PFSK-1 (cell line): Measurements from ENCODE around the gene THAP8.

Source experiments
- FOXP2 ChIP-seq: optimal IDR thresholded peaks from 2 replicates; pipeline ENCODE3; 2011; ENCODE audit warnings: borderline replicate concordance, control low read depth, inconsistent platforms; ENCODE audit not compliant: insufficient read depth; ENCODE audit errors: extremely low read length, extremely low read depth
- POLR2AphosphoS5 ChIP-seq: IDR thresholded peaks from 2 replicates; pipeline ENCODE4 v1.6.1; 2012; ENCODE audit warnings: low read depth, mild to moderate bottlenecking, control low read depth, low read length, moderate library complexity
- SIN3A ChIP-seq: IDR thresholded peaks from 2 replicates; pipeline ENCODE4 v1.6.1; 2012; ENCODE audit warnings: mild to moderate bottlenecking, low read length, moderate library complexity, borderline replicate concordance; ENCODE audit not compliant: insufficient read depth
- TAF1 ChIP-seq: IDR thresholded peaks from 2 replicates; pipeline ENCODE4 v1.6.1; 2012; ENCODE audit warnings: low read length, control low read depth, borderline replicate concordance; ENCODE audit not compliant: insufficient read depth
- TF ChIP-seq, protein P1 (sequence below), 2 experiments: IDR thresholded peaks; 2 replicates each; pipeline versions ENCODE4 v1.6.1 to v1.8.0; 2011 to 2012; ENCODE audit warnings: low read depth in 2 of 2, low read length in 2 of 2, control low read depth in 1 of 2, inconsistent platforms in 1 of 2, mild to moderate bottlenecking in 1 of 2, moderate library complexity in 1 of 2; ENCODE audit not compliant: insufficient read depth in 1 of 2

Gene THAP8

DNA sequence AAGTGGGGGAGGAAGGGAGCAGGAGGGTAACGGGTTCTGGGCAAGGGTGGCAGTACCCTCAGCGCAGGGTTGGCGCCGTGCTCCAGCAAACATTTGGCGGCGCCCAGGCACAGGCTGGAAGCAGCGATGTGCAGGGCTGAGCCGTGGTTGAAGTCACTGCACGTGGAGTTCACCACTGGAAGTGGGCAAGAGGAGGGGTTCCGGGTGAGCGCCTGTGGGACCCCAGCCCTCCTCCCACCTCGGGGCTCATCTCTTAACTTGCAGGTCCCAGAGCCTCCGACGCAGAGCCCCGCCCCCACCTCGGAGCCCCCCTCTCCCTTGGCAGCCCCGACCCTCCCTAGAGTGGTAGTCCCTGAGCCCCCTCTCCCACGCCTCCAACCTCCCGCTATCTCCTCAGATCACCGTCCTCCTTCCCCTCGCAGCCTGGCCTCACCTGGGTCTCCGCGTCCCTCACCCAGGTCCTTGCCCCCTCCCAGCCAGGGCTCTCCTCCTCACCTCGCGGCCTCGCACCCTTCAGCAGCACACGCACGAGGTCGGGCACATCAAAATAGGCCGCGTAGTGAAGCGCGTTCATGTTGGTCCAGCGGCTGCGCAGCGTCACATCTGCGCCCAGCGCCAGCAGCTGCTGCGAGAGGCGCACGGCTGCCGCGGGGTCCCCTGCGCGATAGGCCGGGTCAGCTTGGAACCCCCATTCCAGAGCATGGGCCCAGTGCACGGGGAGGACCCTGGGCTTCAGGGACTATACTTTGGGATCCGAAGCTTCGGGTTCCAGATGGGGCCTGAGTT lies 27.8 kb downstream of the THAP8 start:
- TF ChIP-seq, protein P1, sequence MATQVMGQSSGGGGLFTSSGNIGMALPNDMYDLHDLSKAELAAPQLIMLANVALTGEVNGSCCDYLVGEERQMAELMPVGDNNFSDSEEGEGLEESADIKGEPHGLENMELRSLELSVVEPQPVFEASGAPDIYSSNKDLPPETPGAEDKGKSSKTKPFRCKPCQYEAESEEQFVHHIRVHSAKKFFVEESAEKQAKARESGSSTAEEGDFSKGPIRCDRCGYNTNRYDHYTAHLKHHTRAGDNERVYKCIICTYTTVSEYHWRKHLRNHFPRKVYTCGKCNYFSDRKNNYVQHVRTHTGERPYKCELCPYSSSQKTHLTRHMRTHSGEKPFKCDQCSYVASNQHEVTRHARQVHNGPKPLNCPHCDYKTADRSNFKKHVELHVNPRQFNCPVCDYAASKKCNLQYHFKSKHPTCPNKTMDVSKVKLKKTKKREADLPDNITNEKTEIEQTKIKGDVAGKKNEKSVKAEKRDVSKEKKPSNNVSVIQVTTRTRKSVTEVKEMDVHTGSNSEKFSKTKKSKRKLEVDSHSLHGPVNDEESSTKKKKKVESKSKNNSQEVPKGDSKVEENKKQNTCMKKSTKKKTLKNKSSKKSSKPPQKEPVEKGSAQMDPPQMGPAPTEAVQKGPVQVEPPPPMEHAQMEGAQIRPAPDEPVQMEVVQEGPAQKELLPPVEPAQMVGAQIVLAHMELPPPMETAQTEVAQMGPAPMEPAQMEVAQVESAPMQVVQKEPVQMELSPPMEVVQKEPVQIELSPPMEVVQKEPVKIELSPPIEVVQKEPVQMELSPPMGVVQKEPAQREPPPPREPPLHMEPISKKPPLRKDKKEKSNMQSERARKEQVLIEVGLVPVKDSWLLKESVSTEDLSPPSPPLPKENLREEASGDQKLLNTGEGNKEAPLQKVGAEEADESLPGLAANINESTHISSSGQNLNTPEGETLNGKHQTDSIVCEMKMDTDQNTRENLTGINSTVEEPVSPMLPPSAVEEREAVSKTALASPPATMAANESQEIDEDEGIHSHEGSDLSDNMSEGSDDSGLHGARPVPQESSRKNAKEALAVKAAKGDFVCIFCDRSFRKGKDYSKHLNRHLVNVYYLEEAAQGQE (IDR thresholded peaks at IDR 0.05; ENCODE audit: insufficient read depth in 1 of 2, low read depth in 2 of 2, low read length in 2 of 2) = no peak
- TF ChIP-seq FOXP2 = no peak
- TF ChIP-seq SIN3A = no peak
- TF ChIP-seq TAF1 = no peak
- TF ChIP-seq POLR2AphosphoS5 = no peak

DNA sequence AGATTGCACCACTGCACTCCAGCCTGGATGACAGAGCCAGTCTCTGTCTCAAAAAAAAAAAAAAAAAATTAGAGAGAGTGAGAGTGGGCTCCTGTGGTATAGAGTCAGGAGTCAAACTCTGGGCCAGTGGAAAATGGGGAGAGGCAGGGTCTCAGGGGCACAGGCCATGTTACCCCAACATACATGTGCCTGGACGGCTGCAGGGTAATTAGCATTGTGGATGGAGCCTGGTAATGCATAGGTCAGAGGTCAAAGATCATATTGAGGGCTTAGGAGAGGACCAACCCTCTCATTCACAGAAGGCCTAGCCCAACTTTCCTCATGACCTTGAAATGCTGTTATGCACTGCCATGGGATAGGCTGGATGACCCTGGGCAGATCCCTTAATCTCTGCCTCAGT lies 28.5 kb downstream of the THAP8 start:
- no peak for TF ChIP-seq TAF1
- TF ChIP-seq, protein P1 (IDR thresholded peaks at IDR 0.05; ENCODE audit: insufficient read depth in 1 of 2, low read depth in 2 of 2, low read length in 2 of 2) = no peak

DNA sequence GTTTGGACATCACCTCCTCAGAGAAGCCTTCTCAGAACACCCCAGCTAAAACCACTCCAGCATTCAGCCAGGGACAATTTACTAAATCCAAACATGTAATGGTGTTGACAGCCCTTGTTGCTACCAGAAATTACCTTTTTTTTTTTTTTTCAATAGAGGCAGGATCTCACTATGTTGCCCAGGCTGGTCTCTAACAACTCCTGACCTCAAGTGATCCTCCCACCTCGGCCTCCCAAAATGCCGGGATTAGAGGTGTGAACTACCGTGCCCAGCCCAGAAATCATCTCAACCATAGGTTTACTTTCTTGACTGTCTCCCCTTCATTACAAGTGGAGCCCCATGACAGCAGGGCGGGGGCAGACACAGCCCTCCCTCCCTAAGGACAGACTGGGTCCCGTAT lies 30.7 kb downstream of the THAP8 start:
- TF ChIP-seq, protein P1 (IDR thresholded peaks at IDR 0.05; ENCODE audit: insufficient read depth in 1 of 2, low read depth in 2 of 2, low read length in 2 of 2) = no peak
- no peak for TF ChIP-seq FOXP2
- TF ChIP-seq POLR2AphosphoS5 = no peak
- no peak for TF ChIP-seq TAF1
- TF ChIP-seq SIN3A = no peak

DNA sequence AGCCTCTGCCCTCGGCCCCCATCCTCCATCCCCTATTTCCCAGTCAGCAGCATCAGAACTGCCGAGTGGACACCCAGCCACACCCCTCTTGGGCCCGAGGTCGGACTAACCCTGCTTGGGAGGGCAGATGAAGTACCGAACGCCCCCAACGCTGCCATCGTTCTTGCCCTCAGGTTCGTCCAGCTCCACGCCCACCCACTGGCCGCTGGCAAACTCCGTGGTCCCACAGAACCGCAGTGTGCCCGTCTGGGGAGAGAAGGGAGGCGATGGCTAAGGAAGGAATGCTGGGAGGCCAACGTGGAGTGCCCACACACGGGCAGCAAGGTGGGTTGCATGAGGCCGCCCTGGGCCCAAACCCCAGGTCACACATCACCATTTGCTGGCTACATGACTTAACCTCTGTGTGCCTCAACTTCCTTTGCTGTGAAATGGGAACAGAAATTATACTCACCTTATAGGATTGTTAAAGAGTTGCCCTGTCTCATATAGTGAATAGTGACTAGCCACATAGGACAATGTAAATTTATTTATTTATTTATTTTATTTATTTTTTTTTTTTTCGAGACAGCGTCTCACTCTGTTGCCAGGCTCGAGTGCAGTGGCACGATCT lies 34.9 kb downstream of the THAP8 start:
- TF ChIP-seq TAF1 (no peak), FOXP2 (no peak), POLR2AphosphoS5 (no peak), SIN3A (no peak)
- TF ChIP-seq, protein P1 (IDR thresholded peaks at IDR 0.05; ENCODE audit: insufficient read depth in 1 of 2, low read depth in 2 of 2, low read length in 2 of 2) = no peak
